GM21360 (cell line): ENCODE data around the gene PLXNA1.

Experiments
- ATAC-seq: cut with Tn5 transposase; IDR thresholded peaks from one replicate; pipeline ENCODE4 v1.9.1; 2021; ENCODE audit warnings: mild to moderate bottlenecking, moderate library complexity; ENCODE audit not compliant: unreplicated experiment

The PLXNA1 gene

GRCh38 chr3:126987129-126987528 lies 4.2 kb downstream of the PLXNA1 start:
- no peak for ATAC-seq

- ATAC-seq = no peak
These were observed 4.7 kb downstream of the PLXNA1 start for GRCh38 chr3:126987596-126987995.

GRCh38 chr3:126988451-126989021 lies 5.6 kb downstream of the PLXNA1 start:
- no peak for ATAC-seq

DNA sequence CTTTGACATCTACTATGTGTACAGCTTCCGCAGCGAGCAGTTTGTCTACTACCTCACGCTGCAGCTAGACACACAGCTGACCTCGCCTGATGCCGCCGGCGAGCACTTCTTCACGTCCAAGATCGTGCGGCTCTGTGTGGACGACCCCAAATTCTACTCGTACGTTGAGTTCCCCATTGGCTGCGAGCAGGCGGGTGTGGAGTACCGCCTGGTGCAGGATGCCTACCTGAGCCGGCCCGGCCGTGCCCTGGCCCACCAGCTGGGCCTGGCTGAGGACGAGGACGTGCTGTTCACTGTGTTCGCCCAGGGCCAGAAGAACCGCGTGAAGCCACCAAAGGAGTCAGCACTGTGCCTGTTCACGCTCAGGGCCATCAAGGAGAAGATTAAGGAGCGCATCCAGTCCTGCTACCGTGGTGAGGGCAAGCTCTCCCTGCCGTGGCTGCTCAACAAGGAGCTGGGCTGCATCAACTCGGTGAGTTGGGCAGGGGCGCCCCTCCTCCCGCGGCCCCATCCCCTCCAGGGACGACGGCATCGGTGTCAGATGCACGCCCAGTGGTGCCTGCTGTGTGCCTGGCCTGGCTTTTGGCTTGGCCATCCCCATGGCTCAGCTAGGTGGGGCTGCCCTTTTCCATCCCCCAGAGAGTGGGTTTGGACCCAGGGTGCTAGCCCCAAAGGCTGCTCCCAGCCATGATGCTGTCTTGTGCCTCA lies 6.6 kb downstream of the PLXNA1 start:
- no peak for ATAC-seq

DNA sequence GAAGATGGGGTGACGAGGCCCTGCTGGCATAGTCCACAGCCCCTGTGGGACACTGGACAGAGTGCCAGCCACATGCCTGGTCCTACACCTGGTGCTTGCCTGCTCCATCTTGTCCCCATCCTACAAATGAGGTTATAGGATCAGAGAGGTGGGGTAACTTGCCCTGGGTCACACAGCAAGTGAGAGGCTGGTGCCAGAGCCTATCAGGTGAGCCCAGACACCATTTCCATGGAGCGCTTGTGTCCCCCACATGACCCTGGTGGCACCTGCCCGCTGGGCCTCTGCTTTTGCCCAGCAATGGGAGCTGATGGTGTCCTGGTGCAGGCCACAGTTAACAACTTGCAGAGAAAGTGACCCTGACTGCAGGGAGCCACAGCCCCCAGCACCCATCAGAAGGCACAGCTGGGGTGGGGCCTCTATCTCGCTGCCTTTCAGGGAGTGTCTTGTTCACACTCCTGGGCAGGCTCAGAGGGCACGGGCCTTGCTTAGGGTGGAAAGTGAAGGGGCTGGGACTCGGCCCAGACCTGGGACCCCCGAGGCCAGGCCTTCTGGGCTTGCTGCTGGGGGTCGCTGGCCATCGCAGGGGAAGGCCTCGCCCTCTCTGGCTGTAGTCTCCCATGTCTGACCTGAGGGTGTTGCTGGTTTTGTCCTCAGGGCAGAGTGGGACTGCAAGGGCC lies 7.2 kb downstream of the PLXNA1 start:
- ATAC-seq = no peak

GRCh38 chr3:126990890-126991289 lies 8.0 kb downstream of the PLXNA1 start:
- ATAC-seq = no peak

- ATAC-seq = no peak
These were observed 8.7 kb downstream of the PLXNA1 start for GRCh38 chr3:126991366-126992200.

- ATAC-seq = no peak
These were observed 9.3 kb downstream of the PLXNA1 start for GRCh38 chr3:126992216-126992615.

DNA sequence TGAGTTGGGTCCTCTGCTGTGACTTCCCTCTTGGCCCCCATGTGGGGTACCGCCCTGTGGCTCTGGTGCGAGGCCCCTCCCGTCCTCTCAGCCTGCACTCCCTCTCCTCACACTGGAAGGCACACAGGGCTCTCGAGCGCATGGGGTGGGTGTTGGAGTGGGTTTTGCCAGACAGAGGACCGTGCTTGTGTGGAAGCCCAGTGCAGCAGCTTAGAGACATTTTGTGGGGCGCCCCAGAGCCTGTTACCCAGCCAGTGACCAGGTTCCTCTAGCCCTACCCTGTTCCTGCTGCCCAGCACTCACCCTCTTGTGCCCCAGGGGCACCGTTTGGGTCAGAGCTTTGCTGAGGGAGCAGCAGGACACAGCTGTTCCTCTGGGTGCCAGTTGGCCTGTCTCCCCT lies 9.9 kb downstream of the PLXNA1 start:
- ATAC-seq = no peak

GRCh38 chr3:126993436-126993835 lies 10.5 kb downstream of the PLXNA1 start:
- ATAC-seq = no peak

- no peak for ATAC-seq
These were observed 11.8 kb downstream of the PLXNA1 start for GRCh38 chr3:126994661-126995245.

DNA sequence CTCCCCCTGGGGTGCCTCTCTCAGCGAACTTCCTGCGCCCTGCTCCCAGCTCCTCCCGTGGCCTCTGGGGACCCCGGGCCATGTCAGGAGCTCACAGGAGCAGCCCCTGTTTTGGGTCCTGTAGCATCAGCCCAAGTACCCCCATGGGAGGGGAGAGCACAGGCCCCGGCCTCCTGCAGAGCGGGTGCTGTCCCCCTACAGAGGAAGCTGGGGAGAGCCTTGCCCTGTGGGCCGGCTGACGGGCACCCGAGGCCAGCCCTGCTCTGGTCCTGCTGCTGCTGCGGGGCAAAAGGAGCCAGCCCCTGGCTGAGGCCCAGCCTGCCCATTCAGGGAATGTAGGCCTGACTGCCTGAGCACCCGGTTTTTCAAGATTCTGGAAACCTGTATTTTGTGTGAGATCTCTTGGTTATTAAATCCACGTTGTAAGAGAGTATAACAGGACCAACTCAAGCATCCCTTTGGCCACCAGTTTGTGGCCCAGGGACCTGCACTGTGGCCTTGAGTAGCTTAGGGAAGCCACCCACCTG lies 12.4 kb downstream of the PLXNA1 start:
- ATAC-seq = no peak

DNA sequence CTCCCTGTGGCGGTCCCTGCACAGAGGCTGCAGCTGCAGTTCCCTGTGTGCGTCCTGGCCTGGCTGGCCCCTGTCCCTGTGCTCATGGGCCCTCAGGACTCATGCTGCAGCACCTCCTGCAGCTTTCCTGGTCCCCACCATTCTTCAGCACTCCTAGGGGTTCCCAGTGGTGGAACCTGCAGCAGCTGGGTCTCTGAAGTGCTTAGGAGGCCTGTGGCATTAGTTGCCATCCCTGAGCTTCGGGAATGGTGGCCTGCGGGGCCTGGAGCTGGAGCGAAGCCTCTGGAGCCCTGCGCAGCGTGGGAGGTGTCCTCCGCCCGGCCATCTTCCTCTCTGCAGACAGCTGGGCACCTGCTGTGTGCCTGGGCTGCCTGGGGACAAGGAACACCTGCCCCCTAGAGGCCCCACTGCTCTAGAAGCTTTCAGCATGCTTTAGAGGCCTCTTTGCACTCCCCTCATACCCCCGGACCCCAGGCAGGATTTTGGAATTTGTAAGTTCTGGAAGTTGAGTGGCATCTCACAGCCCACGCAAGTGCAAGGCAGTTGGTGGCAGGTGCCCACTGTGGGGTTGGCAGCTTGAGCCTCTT lies 13.1 kb downstream of the PLXNA1 start:
- no peak for ATAC-seq

DNA sequence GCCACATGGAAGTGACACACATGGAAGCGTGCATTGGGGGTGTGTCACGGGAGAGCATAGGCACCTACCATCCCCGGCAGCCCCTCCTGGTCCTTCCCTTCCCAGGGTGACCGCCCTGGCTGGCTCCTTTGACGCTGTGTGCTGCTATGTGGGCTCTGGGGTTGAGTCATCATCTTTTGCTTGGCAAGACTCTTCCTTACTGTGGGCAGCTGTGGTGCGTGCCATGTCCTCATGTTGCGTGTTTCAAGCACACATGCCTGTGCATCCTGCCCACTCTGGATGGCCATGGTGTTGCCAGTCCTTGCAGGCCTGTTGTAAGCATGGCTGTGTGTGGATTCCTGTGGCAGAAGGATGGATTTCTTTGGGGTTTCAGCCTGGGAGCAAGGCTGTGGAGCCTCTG lies 14.0 kb downstream of the PLXNA1 start:
- no peak for ATAC-seq

GRCh38 chr3:126997455-126998038 lies 14.6 kb downstream of the PLXNA1 start:
- ATAC-seq = no peak

- no peak for ATAC-seq
These were observed 15.4 kb downstream of the PLXNA1 start for GRCh38 chr3:126998320-126998719.

DNA sequence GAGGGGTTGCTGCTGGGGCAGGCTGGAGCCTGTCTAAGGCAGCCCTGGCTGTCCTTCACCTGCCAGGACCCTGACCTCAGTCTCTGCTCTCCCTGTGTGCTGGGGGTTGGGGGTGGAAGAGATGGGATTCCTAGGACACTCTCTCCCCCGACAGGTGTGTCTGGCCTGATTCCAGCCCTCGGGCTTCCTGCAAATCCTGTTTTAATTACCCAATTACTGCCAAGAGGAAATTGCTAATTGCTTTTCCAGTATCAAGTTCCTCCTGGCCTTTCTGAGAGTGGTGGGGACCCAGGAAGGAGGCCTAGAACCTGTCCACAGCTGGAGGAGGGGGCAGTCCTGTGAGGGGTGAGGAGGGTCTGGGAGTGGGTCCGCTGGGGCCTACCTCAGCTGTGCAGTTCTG lies 15.8 kb downstream of the PLXNA1 start:
- ATAC-seq = no peak

- no peak for ATAC-seq
These were observed 16.5 kb downstream of the PLXNA1 start for GRCh38 chr3:126999383-126999782.

GRCh38 chr3:127000119-127000518 lies 17.2 kb downstream of the PLXNA1 start:
- no peak for ATAC-seq

DNA sequence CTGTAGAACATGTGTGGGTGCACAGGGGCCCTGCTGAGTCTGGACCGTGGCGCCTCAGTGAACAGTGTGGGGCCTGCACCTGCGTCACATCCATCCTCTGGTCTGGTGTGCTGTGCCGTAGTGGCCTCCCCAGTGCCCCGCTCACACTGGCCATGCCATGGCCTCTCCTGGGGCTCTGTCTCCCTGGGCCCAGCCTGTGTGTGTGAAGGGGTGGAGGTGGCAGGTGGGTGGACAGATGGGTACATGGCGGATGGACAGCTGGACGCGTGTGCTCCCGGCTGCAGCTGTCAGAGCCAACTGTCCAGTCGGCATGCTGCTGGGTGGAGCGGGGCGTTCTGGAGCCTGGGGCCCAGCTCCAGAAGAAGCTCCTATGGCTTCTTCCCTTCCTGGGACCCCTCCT lies 17.8 kb downstream of the PLXNA1 start:
- ATAC-seq = no peak
